Measurements from ENCODE around the gene ORAI3. TPM values are rescaled to one million over a fixed set of nuclear protein-coding genes. Genes with fewer than 3 reads are reported as not detected.

The ORAI3 gene
- total and polyA plus RNA-seq, 2 of the 13 experiments (the other 11 are each of a cell fraction or from before 2014, with no cell fraction given), result 11.4 to 32.0 TPM

- no peak for TF ChIP-seq ETS1 (CRISPR knock-in tag; IDR thresholded peaks at IDR 0.05)
- no peak; the same call in 1 of the 2 replicates for TF ChIP-seq KDM5A (IDR thresholded peaks at IDR 0.05; ENCODE audit: borderline replicate concordance, low read length)
- TF ChIP-seq JARID2 (CRISPR knock-in tag; IDR thresholded peaks at IDR 0.05; ENCODE audit: insufficient replicate concordance), result peak; percentile 92
- TF ChIP-seq ZNF510 (CRISPR knock-in tag; IDR thresholded peaks at IDR 0.05; ENCODE audit: low read depth), result no peak; the same call in 1 of the 2 replicates
- no peak for TF ChIP-seq ZFY (CRISPR knock-in tag; IDR thresholded peaks at IDR 0.05)
- TF ChIP-seq SNAI1 (CRISPR knock-in tag; IDR thresholded peaks at IDR 0.05; ENCODE audit: borderline replicate concordance), result no peak
- no peak for TF ChIP-seq SAFB2 (CRISPR knock-in tag; IDR thresholded peaks at IDR 0.05; ENCODE audit: borderline replicate concordance, low read depth)
- TF ChIP-seq ELF1 (CRISPR knock-in tag; IDR thresholded peaks at IDR 0.05), result peak; percentile 65; the same call in 1 of the 2 replicates
- TF ChIP-seq ONECUT2 (CRISPR knock-in tag; IDR thresholded peaks at IDR 0.05), result no peak
- TF ChIP-seq DPF2 (CRISPR knock-in tag; IDR thresholded peaks at IDR 0.05; ENCODE audit: borderline replicate concordance, low read depth), result no peak; the same call in 1 of the 2 replicates
- no peak for TF ChIP-seq ATF7 (IDR thresholded peaks at IDR 0.05)
- TF ChIP-seq ATF7 (CRISPR knock-in tag; IDR thresholded peaks at IDR 0.05), result no peak; the same call in 1 of the 2 replicates
- peak; percentile 100 for TF ChIP-seq CHD4 (IDR thresholded peaks at IDR 0.05; ENCODE audit: borderline replicate concordance, low read length)
- TF ChIP-seq TP53 (CRISPR knock-in tag; conservative IDR thresholded peaks at IDR 0.05), result no peak
- 0 out of 2 replicates have a peak, but pooled peaks have one; percentile 22 for TF ChIP-seq ZBTB25 (CRISPR knock-in tag; IDR thresholded peaks at IDR 0.05)
- no peak; the same call in 1 of the 2 replicates for TF ChIP-seq ZNF253 (CRISPR knock-in tag; IDR thresholded peaks at IDR 0.05; ENCODE audit: borderline replicate concordance)
- no peak for TF ChIP-seq PAX8 (CRISPR knock-in tag; IDR thresholded peaks at IDR 0.05; ENCODE audit: borderline replicate concordance)
- TF ChIP-seq FOXJ3 (CRISPR knock-in tag; IDR thresholded peaks at IDR 0.05; ENCODE audit: borderline replicate concordance), result no peak
- TF ChIP-seq TIGD3 (CRISPR knock-in tag; IDR thresholded peaks at IDR 0.05; ENCODE audit: borderline replicate concordance), result no peak
- TF ChIP-seq FOXK2 (IDR thresholded peaks at IDR 0.05), result no peak
- 0 out of 2 replicates have a peak, but pooled peaks have one; percentile 21 for TF ChIP-seq KAT7 (CRISPR knock-in tag; IDR thresholded peaks at IDR 0.05; ENCODE audit: borderline replicate concordance)
- TF ChIP-seq NFE2L1 (CRISPR knock-in tag; IDR thresholded peaks at IDR 0.05; ENCODE audit: borderline replicate concordance), result 0 out of 2 replicates have a peak, but pooled peaks have one; percentile 44
- TF ChIP-seq ZFP82 (CRISPR knock-in tag; IDR thresholded peaks at IDR 0.05; ENCODE audit: borderline replicate concordance), result peak; percentile 89
- TF ChIP-seq, protein P1, sequence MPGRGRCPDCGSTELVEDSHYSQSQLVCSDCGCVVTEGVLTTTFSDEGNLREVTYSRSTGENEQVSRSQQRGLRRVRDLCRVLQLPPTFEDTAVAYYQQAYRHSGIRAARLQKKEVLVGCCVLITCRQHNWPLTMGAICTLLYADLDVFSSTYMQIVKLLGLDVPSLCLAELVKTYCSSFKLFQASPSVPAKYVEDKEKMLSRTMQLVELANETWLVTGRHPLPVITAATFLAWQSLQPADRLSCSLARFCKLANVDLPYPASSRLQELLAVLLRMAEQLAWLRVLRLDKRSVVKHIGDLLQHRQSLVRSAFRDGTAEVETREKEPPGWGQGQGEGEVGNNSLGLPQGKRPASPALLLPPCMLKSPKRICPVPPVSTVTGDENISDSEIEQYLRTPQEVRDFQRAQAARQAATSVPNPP (CRISPR knock-in tag; IDR thresholded peaks at IDR 0.05), result no peak; the same call in 1 of the 2 replicates
- TF ChIP-seq MTERF4 (CRISPR knock-in tag; IDR thresholded peaks at IDR 0.05), result peak; percentile 67; the same call in 1 of the 2 replicates
These were observed 27.0 kb upstream of the ORAI3 start (continued) for GRCh38 chr16:30921748-30922419.
